OCI-LY7 (cell line): ENCODE measurements around the gene PITPNB. TPM values are rescaled to one million over a fixed set of nuclear protein-coding genes. Genes with fewer than 3 reads are reported as not detected.

Experiments
- BruUV-seq: library from RNA; stranded (reverse); fragments of 400-500 nt; replicated peaks from 2 replicates; lab custom pipeline; 2021; lab: Mats Ljungman, UMichigan
- CTCF ChIA-PET: fragments of 300-600 bp; sonication (Branson Sonifier 250); formaldehyde crosslinking; loops from one replicate; lab custom pipeline; 2022; ENCODE audit warnings: antibody characterized with exemption; ENCODE audit not compliant: unreplicated experiment; lab: Charles Lee
- POLR2A ChIA-PET: fragments of 300-600 bp; sonication (Branson Sonifier 250); formaldehyde crosslinking; loops from one replicate; lab custom pipeline; 2022; ENCODE audit warnings: antibody characterized with exemption; lab: Charles Lee
- DNase-seq: peaks from one replicate; pipeline ENCODE4 v3.0.0-alpha.2; 2015; ENCODE audit warnings: low spot score
- H2AFZ ChIP-seq: fragments of 200-600 bp; sonication (generic), shearing (Covaris generic); 2 replicates; pipeline ENCODE4 v1.6.1; 2014; ENCODE audit warnings: mild to moderate bottlenecking, antibody characterized with exemption, low read length, moderate library complexity
- H3K27ac ChIP-seq: fragments of 200-600 bp; sonication (generic); 2 replicates; pipeline ENCODE4 v1.5.1; 2014; ENCODE audit warnings: mixed run types, low read depth, mild to moderate bottlenecking, moderate library complexity, low read length, inconsistent platforms; ENCODE audit not compliant: poor library complexity, severe bottlenecking
- H3K36me3 ChIP-seq: fragments of 200-600 bp; sonication (generic); 2 replicates; pipeline ENCODE4 v1.6.1; 2014; ENCODE audit warnings: mild to moderate bottlenecking, antibody characterized with exemption, low read length, moderate library complexity, mixed read lengths; ENCODE audit not compliant: insufficient read depth
- H3K4me1 ChIP-seq: fragments of 200-600 bp; sonication (generic); 2 replicates; pipeline ENCODE4 v1.5.1; 2014; ENCODE audit warnings: mild to moderate bottlenecking, low read length; ENCODE audit not compliant: insufficient read depth, poor library complexity, severe bottlenecking
- H3K4me2 ChIP-seq: fragments of 200-600 bp; sonication (generic); 2 replicates; pipeline ENCODE4 v1.6.1; 2014; ENCODE audit warnings: mild to moderate bottlenecking, low read length
- H3K4me3 ChIP-seq: fragments of 200-600 bp; sonication (generic); 2 replicates; pipeline ENCODE4 v1.5.1; 2014; ENCODE audit warnings: mild to moderate bottlenecking, low read depth, low read length; ENCODE audit not compliant: poor library complexity, severe bottlenecking
- H3K79me2 ChIP-seq: fragments of 200-600 bp; sonication (generic); 2 replicates; pipeline ENCODE4 v1.6.1; 2016; ENCODE audit warnings: low read depth, mild to moderate bottlenecking, low read length, moderate library complexity, mixed read lengths; ENCODE audit not compliant: insufficient read depth
- H3K9me2 ChIP-seq: fragments of 200-600 bp; sonication (generic); 2 replicates; pipeline ENCODE4 v1.6.1; 2016; ENCODE audit warnings: mild to moderate bottlenecking, low read length, mixed read lengths; ENCODE audit not compliant: insufficient read depth
- H3K9me3 ChIP-seq: fragments of 200-600 bp; sonication (generic); 2 replicates; pipeline ENCODE4 v1.6.1; 2014; ENCODE audit warnings: mild to moderate bottlenecking, mixed run types, low read length, mixed read lengths
- H4K20me1 ChIP-seq: fragments of 200-600 bp; sonication (generic); 2 replicates; pipeline ENCODE4 v1.6.1; 2014; ENCODE audit warnings: mild to moderate bottlenecking, antibody characterized with exemption, low read length, moderate library complexity, mixed read lengths; ENCODE audit not compliant: insufficient read depth
- CTCF ChIP-seq: fragments of 200-600 bp; sonication (generic); conservative IDR thresholded peaks from 2 replicates; pipeline ENCODE4 v1.5.1; 2014; ENCODE audit warnings: mild to moderate bottlenecking, antibody characterized with exemption, low read length, moderate library complexity, mixed read lengths
- EZH2phosphoT487 ChIP-seq: fragments of 200-600 bp; sonication (generic); IDR thresholded peaks from 2 replicates; pipeline ENCODE4 v1.6.1; 2018; ENCODE audit warnings: low read depth, borderline replicate concordance, mild to moderate bottlenecking, mixed run types, antibody characterized with exemption, low read length, moderate library complexity, mixed read lengths
- intact Hi-C: fragments of 100-400 bp; cut with micrococcal nuclease; formaldehyde crosslinking; loops from one replicate; pipeline ENCODE4 v1.10.0; 2022; ENCODE audit not compliant: unreplicated experiment
- total RNA-seq, 2 experiments: library from RNA; depleted of rRNA in 1 of 2; stranded (reverse); fragments of >200 nt in 1 of 2; shearing (Covaris generic) in 1 of 2; gene quantifications; 2 replicates each; pipeline ENCODE4 v1.2.3, GENCODE V29; 2014 to 2022

Gene PITPNB
- total RNA-seq, 2 experiments from 2014 or later, result 21.8 to 97.4 TPM

- H3K4me2 ChIP-seq, result no peak overlapping the region
- H3K9me2 ChIP-seq, result no peaks in the 10 kb centered on the region
- no peak overlapping the region for H3K4me3 ChIP-seq
- peaks cover 17% of the 10 kb centered on the region; the same call in 1 of the 2 replicates for H3K79me2 ChIP-seq
- H4K20me1 ChIP-seq, result 0 out of 2 replicates have a peak, but pooled peaks cover 15% of the 10 kb centered on the region
- H2AFZ ChIP-seq, result no peak overlapping the region
- no peak overlapping the region for H3K27ac ChIP-seq
- ChIA-PET POLR2A (interaction anchor here (1.5 kb wide), 1 partner anchor 39 kb away, joined by 5 read pairs; the partner anchor contains the start of gene PITPNB), CTCF (interaction anchor here (1.0 kb wide), 1 partner anchor 111 kb away, joined by 4 read pairs; no protein-coding TSS in a partner anchor)
- peaks cover 57% of the 10 kb centered on the region for H3K36me3 ChIP-seq
- BruUV-seq, result no TSS peak
- peak; percentile 74 for DNase-seq
- TF ChIP-seq CTCF, result peak; percentile 85
- TF ChIP-seq EZH2phosphoT487, result no peak
- no peaks in the 10 kb centered on the region for H3K9me3 ChIP-seq
- intact Hi-C loops, result loop anchor here (1.0 kb wide), 1 partner anchor 128 kb away; no protein-coding TSS in a partner anchor
- peaks cover 14% of the 10 kb centered on the region for H3K4me1 ChIP-seq
Observed at GRCh38 chr22:27880778-27881394, 38.2 kb downstream of the PITPNB start.

GRCh38 chr22:27879923-27880322 is 39.1 kb downstream of the PITPNB start:
- intact Hi-C loops, result no loop called here
- ChIA-PET CTCF (no interaction called here), POLR2A (no interaction called here)
- Histone ChIP-seq H4K20me1 (0 out of 2 replicates have a peak, but pooled peaks cover 18% of the 10 kb centered on the region), H3K27ac (no peak overlapping the region), H3K9me3 (no peaks in the 10 kb centered on the region), H3K36me3 (peaks cover 58% of the 10 kb centered on the region), H3K79me2 (peaks cover 21% of the 10 kb centered on the region; the same call in 1 of the 2 replicates), H3K4me3 (no peak overlapping the region), H3K4me2 (no peak overlapping the region), H3K9me2 (no peaks in the 10 kb centered on the region), H2AFZ (no peak overlapping the region), H3K4me1 (peaks cover 14% of the 10 kb centered on the region)
- BruUV-seq, result no TSS peak
- peak; percentile 53 for DNase-seq
- TF ChIP-seq CTCF (peak; percentile 79), EZH2phosphoT487 (no peak)

GRCh38 chr22:27878541-27878940 is 40.5 kb downstream of the PITPNB start:
- H3K4me1 ChIP-seq, result peaks cover 14% of the 10 kb centered on the region
- H3K9me3 ChIP-seq, result no peaks in the 10 kb centered on the region
- TF ChIP-seq EZH2phosphoT487, result no peak
- no peak for TF ChIP-seq CTCF
- H2AFZ ChIP-seq, result no peak overlapping the region
- DNase-seq, result no peak
- H4K20me1 ChIP-seq, result 0 out of 2 replicates have a peak, but pooled peaks cover 15% of the 10 kb centered on the region
- intact Hi-C loops, result no loop called here
- peaks cover 21% of the 10 kb centered on the region; the same call in 1 of the 2 replicates for H3K79me2 ChIP-seq
- ChIA-PET CTCF (interaction anchor here (0.8 kb wide), 1 partner anchor 131 kb away, joined by 3 read pairs; no protein-coding TSS in a partner anchor), POLR2A (interaction anchor here (0.6 to 1.0 kb wide), 3 partner anchors 10 to 454 kb away, joined by 3 read pairs; no protein-coding TSS in a partner anchor)
- H3K36me3 ChIP-seq, result peaks cover 58% of the 10 kb centered on the region
- no TSS peak for BruUV-seq
- no peaks in the 10 kb centered on the region for H3K9me2 ChIP-seq
- H3K4me3 ChIP-seq, result no peak overlapping the region
- H3K4me2 ChIP-seq, result no peak overlapping the region
- H3K27ac ChIP-seq, result no peak overlapping the region
